Endothelial cell of umbilical vein (primary cell): ENCODE results near the gene SPAG9. TPM values are rescaled to one million over a fixed set of nuclear protein-coding genes. Genes with fewer than 3 reads are reported as not detected.
A peak's percentile ranks its signal among the peaks of the same experiment; 100 is the strongest.

Experiments
- BruUV-seq: library from RNA; stranded (reverse); fragments of 400-500 nt; replicated peaks from 2 replicates; lab custom pipeline; 2021; lab: Mats Ljungman, UMichigan
- CTCF ChIA-PET: fragments of 300-600, 350-600 bp; sonication (Branson Sonifier 250); formaldehyde crosslinking; loops from one replicate; lab custom pipeline; 2021; ENCODE audit warnings: antibody characterized with exemption, inconsistent platforms; lab: Charles Lee
- POLR2A ChIA-PET: fragments of 300-600, 350-600 bp; sonication (Branson Sonifier 250); formaldehyde crosslinking; loops from one replicate; lab custom pipeline; 2021; ENCODE audit warnings: antibody characterized with exemption, inconsistent platforms; lab: Charles Lee
- DNase-seq: peaks from one replicate; pipeline ENCODE4 v3.0.0-alpha.2; 2011; ENCODE audit warnings: low read depth, low spot score
- FAIRE-seq: peaks from 2 replicates; lab custom pipeline; 2011; peaks lifted over from hg19 to GRCh38; lab: Jason Lieb, UNC
- H2AFZ ChIP-seq: 2 replicates; pipeline ENCODE4 v1.6.0; 2012; ENCODE audit warnings: low read depth, low read length, control low read depth, inconsistent platforms
- H3K27ac ChIP-seq: 2 replicates; pipeline ENCODE4 v1.5.1; 2011; ENCODE audit warnings: low read depth, mild to moderate bottlenecking, control low read depth, low read length, moderate library complexity; ENCODE audit not compliant: insufficient read depth
- H3K27me3 ChIP-seq, 2 experiments: 2 replicates each; pipeline versions ENCODE4 v1.6.0 to v1.6.1; 2011; ENCODE audit warnings: low read length in 2 of 2, mixed read lengths in 1 of 2; ENCODE audit not compliant: control insufficient read depth in 2 of 2, insufficient read depth in 2 of 2
- H3K36me3 ChIP-seq, 2 experiments: 2 replicates in 1 of 2; 3 replicates in 1 of 2; pipeline ENCODE4 v1.5.1; 2011; ENCODE audit warnings: low read length in 2 of 2, mild to moderate bottlenecking in 1 of 2, moderate library complexity in 1 of 2; ENCODE audit not compliant: control insufficient read depth in 2 of 2, insufficient read depth in 2 of 2; ENCODE audit errors: extremely low read depth in 1 of 2
- H3K4me1 ChIP-seq: 3 replicates; pipeline ENCODE4 v1.5.1; 2011; ENCODE audit warnings: mild to moderate bottlenecking, low read length; ENCODE audit not compliant: control insufficient read depth, insufficient read depth; ENCODE audit errors: extremely low read depth
- H3K4me2 ChIP-seq: 2 replicates; pipeline ENCODE4 v1.6.1; 2011; ENCODE audit warnings: low read length, control low read depth, mixed read lengths; ENCODE audit not compliant: insufficient read depth
- H3K4me3 ChIP-seq, 3 experiments: fragments of 200-600 bp in 1 of 3; sonication (generic), shearing (Covaris generic) in 1 of 3; replicated peaks in 1 of 3; 2 replicates each; pipeline ENCODE4 v1.5.1; 2011 to 2016; ENCODE audit warnings: control low read depth in 3 of 3, low read length in 3 of 3, mild to moderate bottlenecking in 2 of 3, inconsistent platforms in 1 of 3, low read depth in 1 of 3, moderate library complexity in 1 of 3; ENCODE audit not compliant: insufficient read depth in 1 of 3
- H3K79me2 ChIP-seq: 2 replicates; pipeline ENCODE4 v1.6.0; 2012; ENCODE audit warnings: low read length, inconsistent platforms; ENCODE audit not compliant: control insufficient read depth, insufficient read depth
- H3K9ac ChIP-seq: replicated peaks from 2 replicates; pipeline ENCODE3; 2011; ENCODE audit warnings: low read length, control low read depth; ENCODE audit not compliant: insufficient read depth; ENCODE audit errors: extremely low read depth
- H3K9me1 ChIP-seq: replicated peaks from 3 replicates; pipeline ENCODE4 v1.6.0; 2011; ENCODE audit warnings: mild to moderate bottlenecking, low read length; ENCODE audit not compliant: control insufficient read depth, insufficient read depth; ENCODE audit errors: extremely low read depth
- H3K9me3 ChIP-seq: replicated peaks from 2 replicates; pipeline ENCODE4 v1.5.1; 2012; ENCODE audit warnings: low read length, inconsistent platforms; ENCODE audit not compliant: control insufficient read depth, insufficient read depth
- H4K20me1 ChIP-seq: replicated peaks from 2 replicates; pipeline ENCODE3; 2011; ENCODE audit warnings: mild to moderate bottlenecking, low read length; ENCODE audit not compliant: control insufficient read depth, insufficient read depth; ENCODE audit errors: extremely low read depth
- EZH2 ChIP-seq: IDR thresholded peaks from 2 replicates; pipeline ENCODE4 v1.6.1; 2012; ENCODE audit warnings: borderline replicate concordance, low read depth, mild to moderate bottlenecking, moderate library complexity, low read length, inconsistent platforms; ENCODE audit not compliant: severe bottlenecking
- FOS ChIP-seq: IDR thresholded peaks from 2 replicates; pipeline ENCODE4 v1.6.1; 2011; ENCODE audit warnings: mild to moderate bottlenecking, low read length, moderate library complexity, borderline replicate concordance; ENCODE audit not compliant: insufficient read depth
- JUN ChIP-seq: IDR thresholded peaks from 2 replicates; pipeline ENCODE4 v1.6.1; 2011; ENCODE audit warnings: borderline replicate concordance, low read depth; ENCODE audit not compliant: insufficient read length, insufficient read depth
- MYC ChIP-seq: IDR thresholded peaks from one replicate; pipeline ENCODE4 v1.6.1; 2011; ENCODE audit warnings: mild to moderate bottlenecking, low read depth, low read length
- dilution Hi-C: fragments of 300-500 bp; cut with MboI; formaldehyde crosslinking; loops from one replicate; pipeline ENCODE4 v1.15.0; 2019; ENCODE audit warnings: low sequenced_read_pairs; ENCODE audit not compliant: extremely low pct_ligation_motif_present
- intact Hi-C: fragments of 100-400 bp; cut with micrococcal nuclease; formaldehyde crosslinking; loops from one replicate; pipeline ENCODE4 v1.10.0; 2022
- polyA plus RNA-seq, 4 experiments: library from polyadenylated mRNA; depleted of rRNA in 3 of 4; stranded (reverse) in 3 of 4; unstranded in 1 of 4; fragments of >200 nt; gene quantifications; 2 replicates each; pipeline versions ENCODE4 v1.2.1 to v1.2.3, GENCODE V29; 2011 to 2012; ENCODE audit warnings: missing spikeins in 1 of 4
- total RNA-seq: library from RNA; stranded (reverse); gene quantifications from 2 replicates; pipeline ENCODE4 v1.2.3, GENCODE V29; 2021
- TF ChIP-seq, protein P1 (sequence below), 2 donors: IDR thresholded peaks; 1 replicate in 1 of 2; 2 replicates in 1 of 2; pipeline ENCODE4 v1.5.1; 2011; ENCODE audit warnings: low read length in 2 of 2, mild to moderate bottlenecking in 2 of 2, moderate library complexity in 2 of 2, control low read depth in 1 of 2, inconsistent platforms in 1 of 2, low read depth in 1 of 2; ENCODE audit not compliant: insufficient read depth in 1 of 2; ENCODE audit errors: extremely low read depth in 1 of 2
- TF ChIP-seq, protein P2 (sequence below): IDR thresholded peaks from 2 replicates; pipeline ENCODE4 v1.6.1; 2011; ENCODE audit not compliant: insufficient read depth, insufficient read length

Gene SPAG9
- total and polyA plus RNA-seq, 2 donors (not counting 3 experiments of a cell fraction or from before 2014, with no cell fraction given): 16.5 to 75.0 TPM

DNA sequence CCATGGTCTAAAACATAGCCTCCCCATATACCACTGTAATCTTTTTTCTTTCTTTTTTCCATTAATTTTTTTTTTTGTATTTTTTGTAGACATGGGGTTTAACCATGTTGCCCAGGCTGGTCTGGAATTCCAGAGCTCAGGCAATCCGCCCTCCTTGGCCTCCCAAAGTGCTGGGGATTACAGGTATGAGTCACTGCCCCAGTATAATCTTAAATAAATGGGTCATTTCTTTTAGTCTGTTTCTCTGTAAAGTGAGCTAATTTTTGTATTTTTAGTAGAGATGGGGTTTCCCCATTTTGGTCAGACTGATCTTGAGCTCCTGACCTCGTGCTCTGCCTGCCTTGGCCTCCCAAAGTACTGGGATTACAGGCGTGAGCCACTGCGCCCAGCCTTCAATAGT lies 27.0 kb upstream of the SPAG9 start:
- CTCF ChIA-PET: interaction anchor here (0.6 to 1.0 kb wide), 2 partner anchors 30 to 147 kb away, joined by 3 to 5 read pairs; no protein-coding TSS in a partner anchor

More for the DNA sequence above, 27.0 kb upstream of the SPAG9 start:
- POLR2A ChIA-PET: interaction anchor here (0.7 kb wide), 1 partner anchor 147 kb away, joined by 3 read pairs; no protein-coding TSS in a partner anchor
- no peak overlapping the region for H3K4me3 ChIP-seq
- H3K36me3 ChIP-seq: no peaks in the 10 kb centered on the region
- no peaks in the 10 kb centered on the region for H3K27me3 ChIP-seq
- no peaks in the 10 kb centered on the region for H3K79me2 ChIP-seq
- no peak overlapping the region for H2AFZ ChIP-seq
- H3K27ac ChIP-seq: no peak overlapping the region
- FAIRE-seq (peak; percentile 4), DNase-seq (no peak)
- H3K9me1 ChIP-seq: no peaks in the 10 kb centered on the region
- TF ChIP-seq, protein P1, sequence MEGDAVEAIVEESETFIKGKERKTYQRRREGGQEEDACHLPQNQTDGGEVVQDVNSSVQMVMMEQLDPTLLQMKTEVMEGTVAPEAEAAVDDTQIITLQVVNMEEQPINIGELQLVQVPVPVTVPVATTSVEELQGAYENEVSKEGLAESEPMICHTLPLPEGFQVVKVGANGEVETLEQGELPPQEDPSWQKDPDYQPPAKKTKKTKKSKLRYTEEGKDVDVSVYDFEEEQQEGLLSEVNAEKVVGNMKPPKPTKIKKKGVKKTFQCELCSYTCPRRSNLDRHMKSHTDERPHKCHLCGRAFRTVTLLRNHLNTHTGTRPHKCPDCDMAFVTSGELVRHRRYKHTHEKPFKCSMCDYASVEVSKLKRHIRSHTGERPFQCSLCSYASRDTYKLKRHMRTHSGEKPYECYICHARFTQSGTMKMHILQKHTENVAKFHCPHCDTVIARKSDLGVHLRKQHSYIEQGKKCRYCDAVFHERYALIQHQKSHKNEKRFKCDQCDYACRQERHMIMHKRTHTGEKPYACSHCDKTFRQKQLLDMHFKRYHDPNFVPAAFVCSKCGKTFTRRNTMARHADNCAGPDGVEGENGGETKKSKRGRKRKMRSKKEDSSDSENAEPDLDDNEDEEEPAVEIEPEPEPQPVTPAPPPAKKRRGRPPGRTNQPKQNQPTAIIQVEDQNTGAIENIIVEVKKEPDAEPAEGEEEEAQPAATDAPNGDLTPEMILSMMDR (IDR thresholded peaks at IDR 0.05; ENCODE audit: extremely low read depth in 1 of 2, insufficient read depth in 1 of 2, low read depth in 1 of 2, low read length in 2 of 2): no peak
- TF ChIP-seq FOS (no peak), EZH2 (no peak), MYC (no peak), JUN (no peak)
- TF ChIP-seq, protein P2, sequence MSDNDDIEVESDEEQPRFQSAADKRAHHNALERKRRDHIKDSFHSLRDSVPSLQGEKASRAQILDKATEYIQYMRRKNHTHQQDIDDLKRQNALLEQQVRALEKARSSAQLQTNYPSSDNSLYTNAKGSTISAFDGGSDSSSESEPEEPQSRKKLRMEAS: no peak
- no peak overlapping the region for H3K4me2 ChIP-seq
- intact Hi-C loops: no loop called here
- dilution Hi-C loops: no loop called here
- no peaks in the 10 kb centered on the region for H3K9me3 ChIP-seq
- BruUV-seq: no TSS peak
- H3K4me1 ChIP-seq: peaks cover 2% of the 10 kb centered on the region
- H3K9ac ChIP-seq: no peak overlapping the region
- H4K20me1 ChIP-seq: no peaks in the 10 kb centered on the region
